ENCODE results near the gene PASK. TPM values are rescaled to one million over a fixed set of nuclear protein-coding genes. Genes with fewer than 3 reads are reported as not detected.

PASK gene
- total and polyA plus RNA-seq, 2 experiments from 2014 or later: 0.56 to 2.1 TPM

DNA sequence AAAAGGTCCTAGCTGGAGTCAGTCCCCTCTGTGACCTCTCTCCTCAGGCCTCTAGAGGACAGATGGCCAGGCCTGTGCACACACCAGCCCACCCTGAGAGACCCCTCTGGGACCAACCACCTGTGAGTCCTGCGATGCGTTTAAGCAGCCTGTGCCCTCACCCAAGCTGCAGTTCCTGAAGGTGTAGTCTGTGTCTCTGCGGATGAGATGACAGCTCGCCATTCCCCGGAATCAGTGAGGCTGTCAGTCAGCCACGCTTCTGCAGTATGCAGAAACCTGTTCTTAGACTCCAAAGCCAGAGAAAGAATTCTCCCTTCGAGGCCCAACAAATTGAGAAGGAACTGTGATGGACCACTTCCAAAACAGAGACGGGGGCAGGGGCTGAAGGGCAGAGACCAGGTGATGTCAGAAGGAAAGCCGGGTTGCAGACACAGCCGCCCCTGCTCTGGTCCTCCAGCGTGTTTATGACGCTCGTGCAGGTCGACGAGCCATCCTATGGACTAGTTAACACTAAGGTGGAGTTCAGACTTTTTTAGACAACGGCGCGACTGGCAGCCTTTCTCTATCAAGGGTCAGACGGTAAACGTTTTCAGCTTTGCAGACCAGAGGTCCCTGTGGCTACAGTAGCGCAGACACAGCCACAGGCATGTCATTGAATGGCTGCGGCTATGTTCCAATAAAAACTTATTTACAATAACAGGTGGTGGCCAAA is 57.4 kb downstream of the PASK start:
- peaks cover 51% of the 10 kb centered on the region for H3K36me3 ChIP-seq (ENCODE audit: low read depth)

GRCh38 chr2:241091201-241091600 is 58.1 kb downstream of the PASK start:
- 61 to 67% methylated on average over 10 of the region's 10 CpGs for WGBS, 2 experiments (ENCODE audit: low coverage in 1 of 2, low lambda C conversion rate in 2 of 2, missing lambda C conversion rate in 2 of 2)
- H3K4me1 ChIP-seq (ENCODE audit: insufficient read depth): no peaks in the 10 kb centered on the region

More for the DNA sequence above, 57.4 kb downstream of the PASK start:
- no peaks in the 10 kb centered on the region for H4K20me1 ChIP-seq (ENCODE audit: insufficient read depth)
- no peak overlapping the region for H2AFZ ChIP-seq
- no peaks in the 10 kb centered on the region for H3K9me2 ChIP-seq (ENCODE audit: insufficient read depth)
- peaks cover 9% of the 10 kb centered on the region for H3K79me2 ChIP-seq (ENCODE audit: insufficient read depth)
- H3F3A ChIP-seq (ENCODE audit: insufficient read depth): peaks cover 26% of the 10 kb centered on the region
- 83 to 87% methylated on average over 22 of the region's 22 CpGs for WGBS, 2 experiments (ENCODE audit: low coverage in 1 of 2, low lambda C conversion rate in 2 of 2, missing lambda C conversion rate in 2 of 2)
- no peaks in the 10 kb centered on the region for H3K4me1 ChIP-seq (ENCODE audit: insufficient read depth)
- H3K9me3 ChIP-seq (ENCODE audit: low read depth): no peaks in the 10 kb centered on the region
- TF ChIP-seq EZH2phosphoT487 (IDR thresholded peaks at IDR 0.05; ENCODE audit: insufficient read depth, low read depth) (no peak), EZH2 (IDR thresholded peaks at IDR 0.05; ENCODE audit: insufficient read depth, poor library complexity, severe bottlenecking) (no peak)
- H3K4me3 ChIP-seq: no peak overlapping the region
- H3K9ac ChIP-seq: no peak overlapping the region
- no peak overlapping the region for H3K4me2 ChIP-seq (ENCODE audit: unreplicated experiment)
- DNase-seq: no peak
- H3K27ac ChIP-seq: no peak overlapping the region
- no peaks in the 10 kb centered on the region for H3K27me3 ChIP-seq (replicated peaks; ENCODE audit: insufficient read depth)
- in situ Hi-C loops (cut with MboI): no loop called here

GRCh38 chr2:241088791-241089732 is 60.2 kb downstream of the PASK start:
- Histone ChIP-seq H3F3A (ENCODE audit: insufficient read depth) (peaks cover 17% of the 10 kb centered on the region), H4K20me1 (ENCODE audit: insufficient read depth) (no peaks in the 10 kb centered on the region), H3K9me2 (ENCODE audit: insufficient read depth) (no peaks in the 10 kb centered on the region), H3K9ac (no peak overlapping the region), H3K4me1 (ENCODE audit: insufficient read depth) (no peaks in the 10 kb centered on the region), H2AFZ (no peak overlapping the region), H3K27me3 (replicated peaks; ENCODE audit: insufficient read depth) (no peaks in the 10 kb centered on the region), H3K4me3 (no peak overlapping the region), H3K4me2 (ENCODE audit: unreplicated experiment) (no peak overlapping the region), H3K36me3 (ENCODE audit: low read depth) (peaks cover 51% of the 10 kb centered on the region), H3K9me3 (ENCODE audit: low read depth) (no peaks in the 10 kb centered on the region), H3K79me2 (ENCODE audit: insufficient read depth) (no peaks in the 10 kb centered on the region), H3K27ac (no peak overlapping the region)
- 83 to 85% methylated on average over 19 to 20 of the region's 20 CpGs for WGBS, 2 experiments (ENCODE audit: low coverage in 1 of 2, low lambda C conversion rate in 2 of 2, missing lambda C conversion rate in 2 of 2)
- in situ Hi-C loops (cut with MboI): no loop called here
- no peak for DNase-seq
- no peak for TF ChIP-seq EZH2 (IDR thresholded peaks at IDR 0.05; ENCODE audit: insufficient read depth, poor library complexity, severe bottlenecking)
- TF ChIP-seq EZH2phosphoT487 (IDR thresholded peaks at IDR 0.05; ENCODE audit: insufficient read depth, low read depth): no peak

More at GRCh38 chr2:241091201-241091600, 58.1 kb downstream of the PASK start:
- no peaks in the 10 kb centered on the region for H3K9me2 ChIP-seq (ENCODE audit: insufficient read depth)
- no peaks in the 10 kb centered on the region for H3K27me3 ChIP-seq (replicated peaks; ENCODE audit: insufficient read depth)
- no peaks in the 10 kb centered on the region for H4K20me1 ChIP-seq (ENCODE audit: insufficient read depth)
- H3K4me3 ChIP-seq: no peak overlapping the region
- H2AFZ ChIP-seq: no peak overlapping the region
- H3K36me3 ChIP-seq (ENCODE audit: low read depth): peaks cover 51% of the 10 kb centered on the region
- H3K9me3 ChIP-seq (ENCODE audit: low read depth): no peaks in the 10 kb centered on the region
- no peak overlapping the region for H3K9ac ChIP-seq
- peaks cover 3% of the 10 kb centered on the region for H3K79me2 ChIP-seq (ENCODE audit: insufficient read depth)
- no peak for DNase-seq
- TF ChIP-seq EZH2 (IDR thresholded peaks at IDR 0.05; ENCODE audit: insufficient read depth, poor library complexity, severe bottlenecking) (no peak), EZH2phosphoT487 (IDR thresholded peaks at IDR 0.05; ENCODE audit: insufficient read depth, low read depth) (no peak)
- in situ Hi-C loops (cut with MboI): no loop called here
- H3K27ac ChIP-seq: no peak overlapping the region
- no peak overlapping the region for H3K4me2 ChIP-seq (ENCODE audit: unreplicated experiment)
- peaks cover 20% of the 10 kb centered on the region for H3F3A ChIP-seq (ENCODE audit: insufficient read depth)

- H3K9me3 ChIP-seq (ENCODE audit: low read depth): no peaks in the 10 kb centered on the region
- no peaks in the 10 kb centered on the region for H3K9me2 ChIP-seq (ENCODE audit: insufficient read depth)
- no peak overlapping the region for H3K4me2 ChIP-seq (ENCODE audit: unreplicated experiment)
- H3K4me1 ChIP-seq (ENCODE audit: insufficient read depth): no peaks in the 10 kb centered on the region
- no peak overlapping the region for H2AFZ ChIP-seq
- H3K36me3 ChIP-seq (ENCODE audit: low read depth): peaks cover 47% of the 10 kb centered on the region
- no peak for DNase-seq
- H4K20me1 ChIP-seq (ENCODE audit: insufficient read depth): no peaks in the 10 kb centered on the region
- H3K9ac ChIP-seq: no peak overlapping the region
- H3K27ac ChIP-seq: no peak overlapping the region
- no peaks in the 10 kb centered on the region for H3K27me3 ChIP-seq (replicated peaks; ENCODE audit: insufficient read depth)
- H3F3A ChIP-seq (ENCODE audit: insufficient read depth): peaks cover 13% of the 10 kb centered on the region
- H3K79me2 ChIP-seq (ENCODE audit: insufficient read depth): no peaks in the 10 kb centered on the region
- no peak for TF ChIP-seq EZH2 (IDR thresholded peaks at IDR 0.05; ENCODE audit: insufficient read depth, poor library complexity, severe bottlenecking)
- no peak for TF ChIP-seq EZH2phosphoT487 (IDR thresholded peaks at IDR 0.05; ENCODE audit: insufficient read depth, low read depth)
- WGBS, 2 experiments (ENCODE audit: low coverage in 1 of 2, low lambda C conversion rate in 2 of 2, missing lambda C conversion rate in 2 of 2): 95 to 98% methylated on average over 8 of the region's 8 CpGs
- H3K4me3 ChIP-seq: no peak overlapping the region
- in situ Hi-C loops (cut with MboI): no loop called here
Observed at GRCh38 chr2:241088376-241088775, 60.9 kb downstream of the PASK start.
